H1 (cell line): ENCODE data around the gene HAO2. TPM values are rescaled to one million over a fixed set of nuclear protein-coding genes. Genes with fewer than 3 reads are reported as not detected.

Experiments used
- CTCF ChIA-PET: fragments of 300-600 bp; sonication (Branson Sonifier 250); formaldehyde crosslinking; loops from one replicate; lab custom pipeline; 2021; ENCODE audit not compliant: partially characterized antibody; lab: Charles Lee
- POLR2A ChIA-PET: fragments of 300-600 bp; sonication (Branson Sonifier 250); formaldehyde crosslinking; loops from one replicate; lab custom pipeline; 2021; ENCODE audit warnings: inconsistent platforms; ENCODE audit not compliant: partially characterized antibody; lab: Charles Lee
- DNase-seq, 2 experiments: peaks; one replicate each; pipeline versions ENCODE4 v3.0.0 to v3.0.0-alpha.2; 2010 to 2022; ENCODE audit warnings: low spot score in 2 of 2, low read depth in 1 of 2, mixed read lengths in 1 of 2
- FAIRE-seq: peaks from 2 replicates; lab custom pipeline; 2011; peaks lifted over from hg19 to GRCh38; lab: Jason Lieb, UNC
- H2AFZ ChIP-seq: 2 replicates; pipeline ENCODE4 v1.8.1; 2012; ENCODE audit warnings: low read length, inconsistent platforms
- H2AK5ac ChIP-seq: 2 replicates; pipeline ENCODE4 v1.6.1; 2013; ENCODE audit warnings: low read depth, low read length
- H2BK120ac ChIP-seq: replicated peaks from 2 replicates; pipeline ENCODE3; 2013; ENCODE audit warnings: low read depth, low read length, inconsistent platforms
- H2BK12ac ChIP-seq: 2 replicates; pipeline ENCODE4 v1.6.1; 2013; ENCODE audit warnings: low read depth, low read length
- H2BK15ac ChIP-seq: 2 replicates; pipeline ENCODE4 v1.6.1; 2013; ENCODE audit warnings: low read length
- H2BK20ac ChIP-seq: 2 replicates; pipeline ENCODE4 v1.6.1; 2013; ENCODE audit warnings: low read length
- H2BK5ac ChIP-seq: 2 replicates; pipeline ENCODE4 v1.6.1; 2013; ENCODE audit warnings: low read depth, low read length
- H3K14ac ChIP-seq: 2 replicates; pipeline ENCODE4 v1.6.1; 2013; ENCODE audit warnings: inconsistent platforms; ENCODE audit not compliant: insufficient read length
- H3K18ac ChIP-seq: 2 replicates; pipeline ENCODE4 v1.6.1; 2013; ENCODE audit warnings: low read length; ENCODE audit errors: extremely low read depth
- H3K23ac ChIP-seq: 2 replicates; pipeline ENCODE4 v1.6.1; 2013; ENCODE audit warnings: inconsistent platforms; ENCODE audit not compliant: insufficient read length
- H3K23me2 ChIP-seq: 2 replicates; pipeline ENCODE4 v1.6.1; 2013; ENCODE audit warnings: low read depth, low read length
- H3K27ac ChIP-seq: 2 replicates; pipeline ENCODE4 v1.6.1; 2011; ENCODE audit warnings: low read depth, low read length, inconsistent platforms
- H3K27me3 ChIP-seq, 4 experiments: replicated peaks in 1 of 4; 1 replicate in 1 of 4; 2 replicates in 3 of 4; pipeline versions ENCODE4 v1.6.1 to v1.8.1; 2011 to 2013; ENCODE audit warnings: low read length in 3 of 4, mild to moderate bottlenecking in 3 of 4, inconsistent platforms in 2 of 4, mixed read lengths in 2 of 4, moderate library complexity in 1 of 4; ENCODE audit not compliant: control insufficient read depth in 3 of 4, insufficient read depth in 3 of 4; ENCODE audit errors: extremely low read depth in 1 of 4
- H3K36me3 ChIP-seq, 4 experiments: 2 replicates each; pipeline versions ENCODE4 v1.6.1 to v1.8.1; 2011 to 2013; ENCODE audit warnings: mild to moderate bottlenecking in 4 of 4, low read length in 3 of 4, moderate library complexity in 2 of 4, control low read depth in 1 of 4, inconsistent platforms in 1 of 4; ENCODE audit not compliant: insufficient read depth in 4 of 4, control insufficient read depth in 2 of 4
- H3K4ac ChIP-seq: replicated peaks from 2 replicates; pipeline ENCODE3; 2013; ENCODE audit warnings: low read length, low read depth, mixed read lengths, inconsistent platforms; ENCODE audit not compliant: insufficient read length
- H3K4me1 ChIP-seq, 4 experiments: replicated peaks in 1 of 4; 1 replicate in 1 of 4; 2 replicates in 3 of 4; pipeline versions ENCODE4 v1.6.1 to v1.8.1; 2011 to 2013; ENCODE audit warnings: low read length in 3 of 4, inconsistent platforms in 2 of 4, mixed read lengths in 1 of 4; ENCODE audit not compliant: insufficient read depth in 4 of 4, control insufficient read depth in 3 of 4
- H3K4me2 ChIP-seq, 2 experiments: 2 replicates each; pipeline versions ENCODE4 v1.6.1 to v1.8.1; 2011 to 2013; ENCODE audit warnings: low read depth in 2 of 2, low read length in 2 of 2, control low read depth in 1 of 2, inconsistent platforms in 1 of 2, mild to moderate bottlenecking in 1 of 2; ENCODE audit not compliant: insufficient read depth in 1 of 2
- H3K4me3 ChIP-seq, 4 experiments: fragments of 200-600, 300-600 bp in 1 of 4; sonication (generic), shearing (Covaris generic), sonication (Bioruptor Twin) in 1 of 4; 2 replicates each; pipeline versions ENCODE4 v1.5.1 to v1.8.1; 2011 to 2016; ENCODE audit warnings: low read length in 4 of 4, low read depth in 3 of 4, control low read depth in 2 of 4, inconsistent platforms in 2 of 4, mild to moderate bottlenecking in 2 of 4, mixed read lengths in 1 of 4, moderate library complexity in 1 of 4; ENCODE audit not compliant: insufficient read depth in 2 of 4; ENCODE audit errors: extremely low read depth in 1 of 4
- H3K56ac ChIP-seq: replicated peaks from 2 replicates; pipeline ENCODE3; 2013; ENCODE audit warnings: low read depth, mild to moderate bottlenecking, mixed read lengths, low read length, inconsistent platforms; ENCODE audit not compliant: insufficient read length
- H3K79me1 ChIP-seq: 2 replicates; pipeline ENCODE4 v1.6.1; 2013; ENCODE audit warnings: low read depth, low read length, control low read depth
- H3K79me2 ChIP-seq, 2 experiments: 2 replicates each; pipeline versions ENCODE4 v1.6.1 to v1.8.1; 2012 to 2013; ENCODE audit warnings: low read length in 2 of 2, mild to moderate bottlenecking in 2 of 2, inconsistent platforms in 1 of 2; ENCODE audit not compliant: insufficient read depth in 2 of 2, control insufficient read depth in 1 of 2
- H3K9ac ChIP-seq, 4 experiments: replicated peaks in 1 of 4; 1 replicate in 1 of 4; 2 replicates in 3 of 4; pipeline versions ENCODE4 v1.6.1 to v1.8.1; 2011 to 2013; ENCODE audit warnings: low read depth in 3 of 4, low read length in 3 of 4, control low read depth in 2 of 4, mild to moderate bottlenecking in 2 of 4, moderate library complexity in 2 of 4, inconsistent platforms in 1 of 4; ENCODE audit errors: extremely low read depth in 1 of 4
- H3K9me3 ChIP-seq, 2 experiments: 2 replicates each; pipeline versions ENCODE4 v1.6.1 to v1.8.1; 2012 to 2013; ENCODE audit warnings: mild to moderate bottlenecking in 2 of 2, moderate library complexity in 2 of 2, control low read depth in 1 of 2, inconsistent platforms in 1 of 2, low read depth in 1 of 2, low read length in 1 of 2, mixed read lengths in 1 of 2; ENCODE audit not compliant: insufficient read depth in 2 of 2
- H4K20me1 ChIP-seq, 2 experiments: replicated peaks in 1 of 2; 2 replicates each; pipeline versions ENCODE3 to v1.8.1; 2011 to 2013; ENCODE audit warnings: inconsistent platforms in 2 of 2, low read length in 2 of 2, mild to moderate bottlenecking in 1 of 2; ENCODE audit not compliant: insufficient read depth in 2 of 2, control insufficient read depth in 1 of 2
- H4K5ac ChIP-seq: 2 replicates; pipeline ENCODE4 v1.6.1; 2013; ENCODE audit warnings: low read length, low read depth, mixed read lengths, inconsistent platforms; ENCODE audit not compliant: insufficient read length
- H4K8ac ChIP-seq: 2 replicates; pipeline ENCODE4 v1.8.0; 2013; ENCODE audit warnings: mild to moderate bottlenecking, moderate library complexity, low read length, inconsistent platforms; ENCODE audit not compliant: insufficient read depth; ENCODE audit errors: extremely low read depth
- H4K91ac ChIP-seq: replicated peaks from 2 replicates; pipeline ENCODE3; 2013; ENCODE audit warnings: low read length, mixed read lengths, inconsistent platforms; ENCODE audit not compliant: insufficient read length
- HDAC2 ChIP-seq, 2 experiments: fragments of 300-600 bp in 1 of 2; sonication (generic) in 1 of 2; IDR thresholded peaks; 2 replicates each; pipeline ENCODE4 v1.6.1; 2011 to 2012; ENCODE audit warnings: low read depth in 2 of 2, low read length in 2 of 2, mild to moderate bottlenecking in 2 of 2, moderate library complexity in 2 of 2, borderline replicate concordance in 1 of 2, inconsistent platforms in 1 of 2
- NANOG ChIP-seq: IDR thresholded peaks from 2 replicates; pipeline ENCODE4 v1.6.1; 2011; ENCODE audit warnings: low read length, low read depth, mild to moderate bottlenecking, inconsistent platforms; ENCODE audit not compliant: insufficient read depth, poor library complexity, severe bottlenecking
- WGBS, 2 experiments: shearing (Covaris generic) in 1 of 2; methylation state at CpG; one replicate each; pipeline versions ENCODE4 v1.1.6 to v1.1.7; 2013 to 2015; ENCODE audit warnings: low lambda C conversion rate in 2 of 2, mixed read lengths in 2 of 2, inconsistent platforms in 1 of 2, low coverage in 1 of 2, missing lambda C conversion rate in 1 of 2; ENCODE audit not compliant: insufficient replicate concordance in 2 of 2, insufficient coverage in 1 of 2, insufficient read length in 1 of 2; ENCODE audit errors: extremely low coverage in 1 of 2, missing lambda C conversion rate in 1 of 2; 5-methylcytosine and 5-hydroxymethylcytosine counted together
- polyA plus RNA-seq, 7 experiments: library from polyadenylated mRNA; depleted of rRNA in 3 of 7; stranded (reverse) in 5 of 7; unstranded in 2 of 7; fragments of >200 nt in 5 of 7; fragments of 200-250 nt in 2 of 7; gene quantifications; 1 replicate in 5 of 7; 2 replicates in 1 of 7; 4 replicates in 1 of 7; pipeline versions ENCODE4 v1.2.1 to v1.2.3, GENCODE V29; 2011 to 2013; ENCODE audit warnings: missing spikeins in 2 of 7, mixed read lengths in 2 of 7
- total RNA-seq: library from RNA; stranded (reverse); fragmentation: NEBNext Ultra II Directional; extraction: Animal tissue kit (Norgen Biotek cat#: 25700); gene quantifications from 2 replicates; pipeline ENCODE4 v1.2.1, GENCODE V29; 2021

The HAO2 gene
- total and polyA plus RNA-seq, 2 of the 8 experiments (the other 6 are each of a cell fraction or from before 2014, with no cell fraction given), result not detected

DNA sequence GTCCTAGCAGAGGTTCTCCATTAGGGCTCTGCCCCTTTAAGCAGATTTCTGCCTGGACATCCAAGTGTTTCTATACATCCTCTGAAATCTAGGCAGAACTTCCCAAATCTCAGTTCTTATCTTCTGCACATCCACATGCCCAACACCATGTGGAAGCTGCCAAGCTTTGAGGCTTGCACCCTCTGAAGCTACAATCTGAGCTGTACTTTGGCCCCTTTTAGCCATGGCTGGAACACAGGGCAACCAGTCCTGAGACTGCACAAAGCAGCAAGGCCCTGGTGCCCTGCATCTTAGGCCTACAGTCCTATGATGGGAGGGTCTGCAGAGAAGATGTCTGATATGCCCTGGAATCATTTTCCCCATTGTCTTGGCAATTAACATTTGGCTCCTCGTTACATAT lies 8.0 kb downstream of the HAO2 start:
- TF ChIP-seq HDAC2 (IDR thresholded peaks at IDR 0.05; ENCODE audit: borderline replicate concordance in 1 of 2, low read depth in 2 of 2, low read length in 2 of 2) (no peak), NANOG (no peak)
- no peak overlapping the region for H3K56ac ChIP-seq
- no peak overlapping the region for H2AK5ac ChIP-seq
- H2BK20ac ChIP-seq, result no peak overlapping the region
- no peak overlapping the region for H3K4me3 ChIP-seq
- no peak overlapping the region for H4K5ac ChIP-seq
- H3K23ac ChIP-seq, result no peak overlapping the region
- no peak overlapping the region for H4K91ac ChIP-seq
- H4K20me1 ChIP-seq, result no peaks in the 10 kb centered on the region
- H2BK12ac ChIP-seq, result no peak overlapping the region
- H3K27ac ChIP-seq, result no peak overlapping the region
- FAIRE-seq (no peak), DNase-seq (no peak)
- H2BK15ac ChIP-seq, result no peak overlapping the region
- H3K27me3 ChIP-seq, result no peaks in the 10 kb centered on the region
- 100% methylated on average over 1 of the region's 1 CpG; no CpG with 5 or more reads in 1 of the 2 experiments for WGBS, 2 experiments
- peaks cover 0 to 3% (median 0%) of the 10 kb centered on the region in 4 experiments; a peak in 2 of 7 replicates for H3K4me1 ChIP-seq
- no peaks in the 10 kb centered on the region for H3K9me3 ChIP-seq
- H3K14ac ChIP-seq, result no peak overlapping the region
- ChIA-PET POLR2A (no interaction called here), CTCF (interaction anchor here (0.7 to 2.0 kb wide), 3 partner anchors 8 to 60 kb away, joined by 3 to 7 read pairs (median 3); no protein-coding TSS in a partner anchor)
- no peak overlapping the region for H3K4ac ChIP-seq
- no peak overlapping the region for H2BK5ac ChIP-seq
- H3K23me2 ChIP-seq, result no peaks in the 10 kb centered on the region
- no peak overlapping the region for H4K8ac ChIP-seq
- no peaks in the 10 kb centered on the region for H3K36me3 ChIP-seq
- H3K18ac ChIP-seq, result no peak overlapping the region
- no peak overlapping the region for H3K4me2 ChIP-seq
- no peak overlapping the region for H3K9ac ChIP-seq
- H3K79me1 ChIP-seq, result no peaks in the 10 kb centered on the region
- H2AFZ ChIP-seq, result no peak overlapping the region
- no peaks in the 10 kb centered on the region for H3K79me2 ChIP-seq
- H2BK120ac ChIP-seq, result no peak overlapping the region
